Activated T-helper 2 cell treated with anti-CD3 and anti-CD28 coated beads, Interferon-gamma antibody, Interleukin-2, Interleukin-4, amounts not matched to agents 10 μg/mL and 5 μg/mL and 100 μg/mL, durations not matched to agents 14 hours and 24 hours and 36 hours (primary cell): Measurements from ENCODE around the gene NOS3. TPM values are rescaled to one million over a fixed set of nuclear protein-coding genes. Genes with fewer than 3 reads are reported as not detected.

Experiments used
- DNase-seq: peaks from one replicate; pipeline ENCODE4 v3.0.0; 2021; ENCODE audit warnings: low spot score
- H3K27ac Mint-ChIP-seq: one replicate; pipeline ENCODE4 v1.8.0; 2021; ENCODE audit warnings: mixed read lengths
- H3K27me3 Mint-ChIP-seq: one replicate; pipeline ENCODE4 v1.8.0; 2021; ENCODE audit warnings: low read depth, mixed read lengths
- H3K36me3 Mint-ChIP-seq: one replicate; pipeline ENCODE4 v1.8.0; 2021; ENCODE audit warnings: low read depth, mixed read lengths
- H3K4me1 Mint-ChIP-seq: one replicate; pipeline ENCODE4 v1.8.0; 2021; ENCODE audit warnings: low read depth, mixed read lengths
- H3K4me3 Mint-ChIP-seq: one replicate; pipeline ENCODE4 v1.8.0; 2021; ENCODE audit warnings: low read depth, mild to moderate bottlenecking, moderate library complexity, mixed read lengths
- H3K9me3 Mint-ChIP-seq: one replicate; pipeline ENCODE4 v1.8.0; 2021; ENCODE audit warnings: mixed read lengths
- intact Hi-C: fragments of 100-400 bp; cut with micrococcal nuclease; formaldehyde crosslinking; loops from one replicate; pipeline ENCODE4 v1.15.1; 2023
- total RNA-seq: library from RNA; stranded (reverse); gene quantifications from 2 replicates; pipeline ENCODE4 v1.2.3, GENCODE V29; 2022

The NOS3 gene
- total RNA-seq, 1 donor from 2014 or later = 9.8 TPM

DNA sequence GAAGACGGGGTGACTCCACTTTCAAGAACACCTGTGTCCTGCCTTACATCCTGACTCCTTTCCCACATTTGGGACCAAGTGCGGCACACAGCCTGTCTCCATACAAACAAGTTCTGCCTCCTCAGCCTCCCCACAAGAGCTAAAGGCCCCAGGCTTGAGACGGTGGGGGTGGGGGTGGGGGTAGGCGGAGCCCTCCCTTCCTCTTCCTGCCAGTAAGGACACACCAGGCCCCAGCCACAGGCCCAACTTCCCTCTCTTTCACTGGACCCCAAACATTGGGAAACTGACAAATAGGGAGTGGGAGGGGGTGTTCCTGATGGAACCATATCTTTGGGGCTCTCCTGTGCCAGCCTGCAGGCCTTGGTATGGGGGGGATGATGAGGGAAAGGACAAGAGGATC lies 62.3 kb downstream of the NOS3 start:
- DNase-seq = no peak
- H3K4me1 Mint-ChIP-seq = peaks cover 13% of the 10 kb centered on the region
- no peaks in the 10 kb centered on the region for H3K9me3 Mint-ChIP-seq
- peaks cover 3% of the 10 kb centered on the region for H3K27me3 Mint-ChIP-seq
- no peak overlapping the region for H3K4me3 Mint-ChIP-seq
- no peak overlapping the region for H3K27ac Mint-ChIP-seq
- peaks cover 14% of the 10 kb centered on the region for H3K36me3 Mint-ChIP-seq
- intact Hi-C loops = no loop called here

DNA sequence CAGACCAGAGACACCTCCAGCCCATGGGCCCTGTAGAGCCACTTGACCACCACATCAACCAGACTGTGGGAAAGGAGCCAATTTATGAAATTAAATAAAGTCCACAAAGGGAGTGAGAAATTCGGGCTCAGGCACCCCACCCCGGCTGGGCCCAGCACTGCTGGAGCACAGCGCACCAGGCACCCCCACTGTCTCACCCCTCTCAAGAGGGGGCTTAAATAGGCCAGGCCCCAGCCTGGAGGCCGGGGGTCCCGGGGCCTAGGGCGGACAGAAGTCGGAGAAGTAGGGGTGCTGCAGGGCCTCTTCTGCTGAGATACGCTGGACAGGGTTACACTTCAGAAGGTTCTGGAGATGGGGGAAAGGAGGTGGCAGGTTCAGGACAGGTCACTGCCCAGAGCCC lies 62.9 kb downstream of the NOS3 start:
- Mint-ChIP-seq H3K36me3 (peaks cover 14% of the 10 kb centered on the region), H3K4me3 (no peak overlapping the region)
- intact Hi-C loops = no loop called here

DNA sequence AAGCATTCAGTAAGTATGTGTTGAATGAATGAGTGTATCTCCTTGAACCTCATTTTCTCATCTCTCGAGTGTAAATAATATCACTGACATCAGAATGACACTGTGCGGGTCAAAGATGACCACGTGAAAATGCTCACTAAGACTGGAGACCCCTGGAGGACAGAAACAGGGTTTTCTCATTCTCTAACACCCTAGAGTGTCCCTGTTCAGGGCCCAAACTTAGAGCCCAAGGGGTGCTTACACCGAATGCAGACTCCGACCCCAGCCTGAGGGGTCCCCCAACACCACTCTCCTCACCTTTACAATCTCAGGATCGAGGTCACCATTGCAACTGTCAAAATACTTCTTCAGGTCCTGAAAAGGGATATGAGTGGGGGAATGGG lies 65.5 kb downstream of the NOS3 start:
- peak overlapping the region; percentile 94 for H3K4me3 Mint-ChIP-seq
- H3K9me3 Mint-ChIP-seq = no peaks in the 10 kb centered on the region
- DNase-seq = no peak
- H3K4me1 Mint-ChIP-seq = peaks cover 25% of the 10 kb centered on the region
- no peak overlapping the region for H3K27ac Mint-ChIP-seq
- intact Hi-C loops = loop anchor here (5.0 kb wide), 2 partner anchors 44 to 1219 kb away; partner anchors contain the start of gene ZNF862
- peaks cover 14% of the 10 kb centered on the region for H3K36me3 Mint-ChIP-seq
- H3K27me3 Mint-ChIP-seq = no peaks in the 10 kb centered on the region

More for the DNA sequence above, 62.9 kb downstream of the NOS3 start:
- H3K4me1 Mint-ChIP-seq = peaks cover 17% of the 10 kb centered on the region
- H3K9me3 Mint-ChIP-seq = no peaks in the 10 kb centered on the region
- no peak for DNase-seq
- H3K27ac Mint-ChIP-seq = no peak overlapping the region
- H3K27me3 Mint-ChIP-seq = peaks cover 3% of the 10 kb centered on the region

- intact Hi-C loops = loop anchor here (5.0 kb wide), 2 partner anchors 45 to 1220 kb away; partner anchors contain the start of gene ZNF862
- peak overlapping the region; percentile 47 for H3K27ac Mint-ChIP-seq
- H3K36me3 Mint-ChIP-seq = peaks cover 14% of the 10 kb centered on the region
- H3K9me3 Mint-ChIP-seq = no peaks in the 10 kb centered on the region
- H3K27me3 Mint-ChIP-seq = no peaks in the 10 kb centered on the region
- H3K4me1 Mint-ChIP-seq = peaks cover 28% of the 10 kb centered on the region
- no peak for DNase-seq
- H3K4me3 Mint-ChIP-seq = peak overlapping the region; percentile 94
These were observed 66.1 kb downstream of the NOS3 start for GRCh38 chr7:151056666-151057505.

GRCh38 chr7:151057506-151057988 lies 66.7 kb downstream of the NOS3 start, which contains the start of gene CDK5:
CDK5 (minus strand) TSS chr7:151057897; CDS start chr7:151057848, 49 bp downstream.
- H3K36me3 Mint-ChIP-seq = peaks cover 12% of the 10 kb centered on the region
- H3K27me3 Mint-ChIP-seq = no peaks in the 10 kb centered on the region
- peaks cover 27% of the 10 kb centered on the region for H3K4me1 Mint-ChIP-seq
- no peak for DNase-seq
- intact Hi-C loops = loop anchor here (5.0 kb wide), 2 partner anchors 45 to 1220 kb away; partner anchors contain the start of gene ZNF862
- H3K9me3 Mint-ChIP-seq = no peaks in the 10 kb centered on the region
- H3K27ac Mint-ChIP-seq = peak within 1 kb of the TSS; percentile 93
- H3K4me3 Mint-ChIP-seq = peak within 1 kb of the TSS; percentile 94

DNA sequence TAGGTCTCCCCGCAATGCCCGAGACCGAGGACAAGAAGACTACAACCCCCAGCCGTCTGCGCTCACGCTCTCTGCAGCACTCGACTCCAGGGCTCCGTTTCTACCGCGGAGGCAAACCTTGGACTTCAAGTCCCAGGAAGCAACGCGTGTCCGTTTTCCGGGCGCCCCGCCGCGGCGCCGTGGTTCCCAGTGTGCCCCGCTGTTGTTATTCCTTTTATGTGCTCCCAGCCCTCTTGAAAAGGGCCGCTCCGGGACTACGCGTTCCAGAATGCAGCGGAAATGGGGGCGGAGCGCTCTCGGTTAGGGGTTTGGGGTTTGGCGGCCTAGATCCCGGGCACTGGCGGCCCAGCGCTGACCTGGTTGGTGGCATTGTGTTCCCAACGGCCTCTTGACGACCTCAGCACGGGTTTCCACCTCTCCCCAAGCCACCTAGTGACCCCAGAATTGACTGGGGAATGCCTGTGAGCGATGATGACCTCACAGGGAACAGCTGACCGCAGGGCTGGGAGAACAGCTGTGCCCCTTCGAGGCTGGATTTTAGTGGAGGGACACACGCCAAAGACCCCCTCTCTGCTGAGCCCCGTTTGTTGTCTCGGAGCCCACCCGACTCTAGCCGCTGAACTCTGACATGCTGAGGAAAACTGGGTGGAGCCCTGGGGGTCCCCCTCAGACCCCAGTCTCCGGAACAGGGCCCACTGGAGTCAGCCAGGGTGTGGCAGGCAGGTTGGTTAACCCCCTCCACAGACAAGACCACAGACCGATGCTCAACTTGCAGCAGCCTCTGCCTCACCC lies 67.4 kb downstream of the NOS3 start:
- peak overlapping the region; percentile 93 for H3K27ac Mint-ChIP-seq
- peak overlapping the region; percentile 94 for H3K4me3 Mint-ChIP-seq
- H3K27me3 Mint-ChIP-seq = no peaks in the 10 kb centered on the region
- H3K4me1 Mint-ChIP-seq = peaks cover 26% of the 10 kb centered on the region
- H3K36me3 Mint-ChIP-seq = peaks cover 11% of the 10 kb centered on the region
- H3K9me3 Mint-ChIP-seq = no peaks in the 10 kb centered on the region
- DNase-seq = peak; percentile 97
- intact Hi-C loops = loop anchor here (1.0 to 5.0 kb wide), 6 partner anchors 19 to 1221 kb away; partner anchors contain the start of genes ABCB8, CHPF2, FASTK and ZNF862

- Mint-ChIP-seq H3K4me3 (peak overlapping the region; percentile 94), H3K36me3 (peaks cover 12% of the 10 kb centered on the region), H3K9me3 (no peaks in the 10 kb centered on the region), H3K27ac (peak overlapping the region; percentile 93), H3K4me1 (peaks cover 26% of the 10 kb centered on the region), H3K27me3 (no peaks in the 10 kb centered on the region)
- intact Hi-C loops = loop anchor here (1.0 to 5.0 kb wide), 6 partner anchors 20 to 1222 kb away; partner anchors contain the start of genes ABCB8, CHPF2, FASTK and ZNF862
- DNase-seq = no peak
These were observed 68.1 kb downstream of the NOS3 start for GRCh38 chr7:151058781-151059366.

DNA sequence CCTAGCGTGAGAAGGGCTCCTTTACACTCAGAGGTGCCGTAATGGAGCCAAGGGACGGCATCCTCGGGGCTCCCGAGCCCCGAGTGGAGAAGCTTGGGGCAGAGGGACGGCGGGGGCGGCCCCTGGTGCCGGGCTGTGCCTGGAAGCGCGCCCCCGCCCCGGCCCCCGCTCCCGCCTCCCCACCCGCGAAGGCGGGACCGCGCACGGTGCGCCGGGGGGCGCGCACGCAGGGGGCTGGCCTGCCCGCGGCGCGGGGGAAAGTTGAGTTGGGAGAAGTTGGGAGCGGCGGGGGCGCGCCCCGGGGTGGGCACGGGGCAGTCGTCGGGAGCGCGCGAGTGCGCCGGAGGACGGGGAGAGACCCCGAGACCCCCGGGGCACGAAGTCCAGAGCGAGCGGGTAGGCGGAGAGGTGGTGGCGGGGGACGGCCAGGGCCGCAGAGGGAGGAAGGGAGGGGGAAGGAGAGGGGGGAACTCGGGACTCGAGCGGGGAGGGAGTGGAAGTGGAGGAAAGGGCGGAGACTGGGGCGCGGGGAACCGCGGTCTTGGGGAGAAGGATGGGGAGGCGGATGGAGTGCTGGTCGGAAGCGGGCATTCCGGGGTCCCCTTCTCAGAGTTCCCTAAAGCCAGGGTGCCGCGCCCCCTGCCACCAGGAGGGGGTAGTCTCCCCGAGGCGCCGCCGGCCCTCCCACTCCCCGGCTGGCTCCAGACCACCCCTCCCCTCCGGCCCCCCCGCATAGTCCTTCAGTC lies 68.7 kb downstream of the NOS3 start, which contains the start of gene SLC4A2:
Gene SLC4A2, plus strand, starts transcription at position 223 of the 746 bp plus-strand sequence. CDS start 2,399 bp downstream, outside the sequence.
- Mint-ChIP-seq H3K9me3 (no peaks in the 10 kb centered on the region), H3K27me3 (no peaks in the 10 kb centered on the region), H3K4me1 (peaks cover 26% of the 10 kb centered on the region), H3K4me3 (peak within 1 kb of the TSS; percentile 94), H3K27ac (peak within 1 kb of the TSS; percentile 93), H3K36me3 (peaks cover 10% of the 10 kb centered on the region)
- intact Hi-C loops = loop anchor here (2.0 to 5.0 kb wide), 3 partner anchors 47 to 1222 kb away; partner anchors contain the start of genes CHPF2 and ZNF862
- DNase-seq = peak; percentile 67

GRCh38 chr7:151060113-151060415 lies 69.2 kb downstream of the NOS3 start:
- intact Hi-C loops = no loop called here
- H3K4me3 Mint-ChIP-seq = peak overlapping the region; percentile 94
- peaks cover 9% of the 10 kb centered on the region for H3K36me3 Mint-ChIP-seq
- H3K4me1 Mint-ChIP-seq = peaks cover 26% of the 10 kb centered on the region
- peak overlapping the region; percentile 17 for H3K27ac Mint-ChIP-seq
- no peak for DNase-seq
- no peaks in the 10 kb centered on the region for H3K27me3 Mint-ChIP-seq
- H3K9me3 Mint-ChIP-seq = no peaks in the 10 kb centered on the region

GRCh38 chr7:151060416-151061212 lies 69.8 kb downstream of the NOS3 start:
- peak overlapping the region; percentile 94 for H3K4me3 Mint-ChIP-seq
- intact Hi-C loops = no loop called here
- H3K27ac Mint-ChIP-seq = peak overlapping the region; percentile 30
- H3K4me1 Mint-ChIP-seq = peaks cover 26% of the 10 kb centered on the region
- H3K27me3 Mint-ChIP-seq = no peaks in the 10 kb centered on the region
- peaks cover 15% of the 10 kb centered on the region for H3K36me3 Mint-ChIP-seq
- DNase-seq = no peak
- no peaks in the 10 kb centered on the region for H3K9me3 Mint-ChIP-seq
